ENCODE data around the gene SLC9A3.

Gene SLC9A3

DNA sequence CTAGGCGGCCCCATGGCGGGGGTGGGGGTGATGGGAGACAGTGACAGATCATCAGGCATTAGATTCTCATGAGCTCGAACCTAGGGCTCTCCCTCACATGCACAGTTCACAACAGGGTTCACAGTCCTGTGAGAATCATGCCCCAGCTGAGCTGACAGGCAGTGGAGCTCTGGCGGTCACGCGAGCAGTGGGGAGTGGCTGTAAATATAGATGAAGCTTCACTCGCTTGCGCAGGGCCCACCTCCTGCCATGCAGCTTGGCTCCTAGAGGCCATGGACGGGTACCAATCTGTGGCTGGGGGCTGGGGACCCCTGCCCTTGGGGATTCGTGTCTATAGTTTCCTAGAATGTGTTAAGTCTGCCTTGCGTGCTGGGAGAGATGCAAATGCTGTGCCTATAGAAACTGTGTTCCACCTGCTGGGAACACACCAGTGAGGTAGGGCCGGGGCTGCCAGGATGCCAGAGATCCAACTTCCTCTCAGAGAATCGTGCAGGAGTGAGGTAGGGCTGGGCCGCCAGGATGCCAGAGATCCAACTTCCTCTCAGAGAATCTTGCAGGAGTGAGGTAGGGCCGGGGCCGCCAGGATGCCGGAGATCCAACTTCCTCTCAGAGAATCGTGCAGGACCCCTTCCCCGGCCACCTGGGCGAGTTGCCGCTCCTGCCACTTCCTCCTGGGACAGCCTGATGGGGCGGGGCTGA is 95.3 kb downstream of the SLC9A3 start:
- no peak overlapping the region for H3K27ac ChIP-seq
- TF ChIP-seq, protein P1, sequence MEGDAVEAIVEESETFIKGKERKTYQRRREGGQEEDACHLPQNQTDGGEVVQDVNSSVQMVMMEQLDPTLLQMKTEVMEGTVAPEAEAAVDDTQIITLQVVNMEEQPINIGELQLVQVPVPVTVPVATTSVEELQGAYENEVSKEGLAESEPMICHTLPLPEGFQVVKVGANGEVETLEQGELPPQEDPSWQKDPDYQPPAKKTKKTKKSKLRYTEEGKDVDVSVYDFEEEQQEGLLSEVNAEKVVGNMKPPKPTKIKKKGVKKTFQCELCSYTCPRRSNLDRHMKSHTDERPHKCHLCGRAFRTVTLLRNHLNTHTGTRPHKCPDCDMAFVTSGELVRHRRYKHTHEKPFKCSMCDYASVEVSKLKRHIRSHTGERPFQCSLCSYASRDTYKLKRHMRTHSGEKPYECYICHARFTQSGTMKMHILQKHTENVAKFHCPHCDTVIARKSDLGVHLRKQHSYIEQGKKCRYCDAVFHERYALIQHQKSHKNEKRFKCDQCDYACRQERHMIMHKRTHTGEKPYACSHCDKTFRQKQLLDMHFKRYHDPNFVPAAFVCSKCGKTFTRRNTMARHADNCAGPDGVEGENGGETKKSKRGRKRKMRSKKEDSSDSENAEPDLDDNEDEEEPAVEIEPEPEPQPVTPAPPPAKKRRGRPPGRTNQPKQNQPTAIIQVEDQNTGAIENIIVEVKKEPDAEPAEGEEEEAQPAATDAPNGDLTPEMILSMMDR (conservative IDR thresholded peaks at IDR 0.05) = no peak
- TF ChIP-seq ZFX (IDR thresholded peaks at IDR 0.05) = no peak

DNA sequence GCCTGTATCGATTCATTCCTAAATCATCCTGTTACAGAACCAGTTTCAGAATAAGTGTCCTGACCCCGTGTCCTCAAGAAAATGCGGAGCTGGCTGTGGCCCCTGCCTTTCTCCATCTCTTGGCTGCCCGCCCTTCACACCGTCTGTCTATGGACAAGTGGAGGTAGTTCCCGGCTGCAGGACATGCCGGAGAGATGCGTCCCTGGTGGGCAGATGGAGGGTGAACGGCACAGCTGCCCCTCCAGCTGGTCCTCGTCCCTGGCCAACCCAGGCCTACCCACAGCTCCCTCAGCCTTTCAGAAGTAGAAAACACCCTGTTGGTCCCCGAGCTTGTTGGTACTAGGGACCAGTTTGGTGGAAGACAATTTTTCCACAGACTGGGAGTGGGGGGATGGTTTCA is 96.0 kb downstream of the SLC9A3 start:
- no peak overlapping the region for H3K27ac ChIP-seq
- no peak for TF ChIP-seq ZFX (IDR thresholded peaks at IDR 0.05)
- TF ChIP-seq, protein P1 (conservative IDR thresholded peaks at IDR 0.05) = no peak

DNA sequence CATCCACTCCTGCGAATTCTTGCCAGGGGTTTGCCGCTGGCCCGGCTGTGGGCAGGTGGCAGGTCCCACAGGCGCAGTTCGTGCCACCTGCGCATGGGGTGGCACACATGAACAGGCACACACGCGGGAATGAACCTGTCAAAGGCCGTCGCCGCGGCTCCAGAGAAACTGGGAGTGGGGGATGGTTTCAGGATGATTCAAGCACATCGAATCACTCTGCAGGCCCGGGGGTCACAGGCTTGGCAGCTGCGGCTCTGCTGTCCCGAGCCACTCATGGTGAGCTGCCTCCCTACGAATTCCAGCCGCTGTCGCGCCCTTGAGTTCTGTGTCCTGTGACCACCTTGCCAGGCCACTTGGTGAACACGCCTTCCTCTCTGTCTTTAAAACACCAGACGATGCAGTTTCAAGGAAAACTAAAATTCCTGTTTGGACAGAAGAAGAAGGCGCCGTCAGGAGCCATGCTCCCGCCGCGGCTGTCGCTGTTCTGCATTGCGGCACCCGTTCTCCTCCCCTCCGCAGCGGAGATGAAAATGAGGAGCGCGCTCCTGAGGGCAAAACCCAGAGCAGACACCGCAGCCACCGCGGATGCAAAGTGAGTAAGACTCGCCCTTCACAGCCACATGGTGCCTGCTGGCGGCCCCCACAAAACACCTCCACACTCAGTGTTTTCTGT is 96.7 kb downstream of the SLC9A3 start:
- no peak overlapping the region for H3K27ac ChIP-seq
- no peak for TF ChIP-seq ZFX (IDR thresholded peaks at IDR 0.05)
- TF ChIP-seq, protein P1 (conservative IDR thresholded peaks at IDR 0.05) = no peak

DNA sequence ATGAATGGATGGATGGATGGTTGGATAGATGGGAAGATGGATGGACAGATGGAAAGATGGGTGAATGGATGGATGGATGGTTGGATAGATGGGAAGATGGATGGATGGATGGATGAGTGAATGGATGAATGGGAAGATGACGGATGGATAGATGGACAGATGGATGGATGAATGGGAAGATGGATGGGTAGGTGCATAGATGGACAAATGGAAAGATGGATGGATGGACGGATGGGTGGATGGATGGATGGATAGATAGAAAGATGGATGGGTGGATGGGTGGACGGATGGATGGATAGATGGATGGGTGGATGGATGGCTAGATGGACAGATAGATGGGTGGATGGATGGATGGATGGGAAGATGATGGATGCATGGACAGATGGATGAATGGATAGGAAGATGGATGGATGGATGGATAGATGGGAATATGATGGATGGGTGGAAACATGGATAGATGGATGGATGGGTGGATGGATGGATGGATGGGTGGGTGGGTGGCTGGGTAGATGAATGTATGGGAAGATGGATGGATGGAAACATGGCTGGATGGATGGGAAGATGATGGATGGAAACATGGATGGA is 97.8 kb downstream of the SLC9A3 start:
- TF ChIP-seq ZFX (IDR thresholded peaks at IDR 0.05) = no peak
- TF ChIP-seq, protein P1 (conservative IDR thresholded peaks at IDR 0.05) = no peak
- no peak overlapping the region for H3K27ac ChIP-seq

DNA sequence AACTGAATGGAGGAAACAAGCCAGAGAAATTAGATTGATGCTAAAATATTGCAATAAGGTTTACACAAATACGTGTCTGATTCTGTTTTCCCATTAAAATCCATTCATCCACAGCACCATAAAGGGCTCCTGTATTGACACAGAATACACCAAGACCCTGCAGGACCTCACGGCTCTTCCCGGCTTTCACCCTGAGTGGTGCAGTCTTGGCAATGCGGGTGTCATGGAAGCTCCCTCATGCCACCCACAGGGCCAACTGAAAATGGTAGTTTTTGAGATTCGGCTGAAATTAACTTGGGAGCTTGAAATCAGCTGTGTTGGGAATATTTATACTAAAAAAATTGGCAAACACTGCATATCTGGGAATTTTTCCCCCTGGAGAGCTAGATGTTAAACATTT is 98.5 kb downstream of the SLC9A3 start:
- no peak overlapping the region for H3K27ac ChIP-seq
- TF ChIP-seq ZFX (IDR thresholded peaks at IDR 0.05) = no peak
- TF ChIP-seq, protein P1 (conservative IDR thresholded peaks at IDR 0.05) = no peak

DNA sequence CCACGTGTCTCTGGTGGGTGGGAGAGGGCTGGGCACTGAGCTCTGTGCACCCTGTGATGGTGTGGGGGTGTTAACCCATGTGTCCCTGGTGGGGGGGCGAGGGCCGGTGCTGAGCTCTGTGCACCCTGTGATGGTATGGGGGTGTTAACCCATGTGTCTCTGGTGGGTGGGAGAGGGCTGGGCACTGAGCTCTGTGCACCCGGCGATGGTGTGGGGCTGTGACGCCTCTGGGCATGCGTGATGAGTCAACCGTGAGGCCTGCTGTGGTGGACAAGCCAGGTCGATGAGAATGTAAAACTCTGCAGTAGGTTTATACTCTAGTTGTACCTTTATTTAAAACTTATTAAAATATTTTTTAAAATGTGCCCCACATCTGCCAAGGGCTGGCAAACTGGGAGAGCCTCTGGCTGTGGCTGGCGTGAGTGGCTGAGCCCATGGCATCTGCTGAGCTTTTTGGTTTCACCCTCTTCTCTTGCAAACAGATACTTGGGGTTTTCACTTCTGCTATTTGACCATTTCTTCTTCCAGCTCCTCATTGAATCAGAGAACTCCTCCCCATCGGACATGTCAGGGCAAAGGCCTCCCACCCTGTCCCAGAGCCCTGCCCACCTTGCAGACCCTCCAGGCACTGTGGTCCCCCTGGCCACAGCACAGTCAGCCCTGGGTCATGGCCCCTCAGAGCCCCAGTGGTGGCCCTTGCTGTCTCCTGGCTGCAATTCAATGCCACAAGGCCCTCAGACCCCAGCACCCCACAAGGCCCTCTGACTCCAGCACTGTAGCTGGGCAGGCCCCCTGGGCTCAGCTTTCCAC is 99.7 kb downstream of the SLC9A3 start:
- H3K27ac ChIP-seq = no peak overlapping the region
- TF ChIP-seq, protein P1 (conservative IDR thresholded peaks at IDR 0.05) = no peak
- TF ChIP-seq ZFX (IDR thresholded peaks at IDR 0.05) = no peak

All from C4-2B (cell line).